ENCODE measurements around the gene SPTB.

- TF ChIP-seq CTCF (IDR thresholded peaks at IDR 0.05), result no peak
- TF ChIP-seq REST (IDR thresholded peaks at IDR 0.05; ENCODE audit: insufficient read depth in 1 of 2, low read depth in 2 of 2, low read length in 1 of 2), result no peak
- TF ChIP-seq SIN3A (IDR thresholded peaks at IDR 0.05; ENCODE audit: borderline replicate concordance, insufficient read depth, low read depth, low read length), result no peak
- no peak for TF ChIP-seq POLR2AphosphoS5 (IDR thresholded peaks at IDR 0.05; ENCODE audit: low read depth, low read length)
- TF ChIP-seq TCF7L2 (IDR thresholded peaks at IDR 0.05; ENCODE audit: low read depth, low read length), result no peak
These were observed 38.5 kb upstream of the SPTB start for GRCh38 chr14:64918216-64918615.
